ENCODE data around the gene ALDH7A1. TPM values are rescaled to one million over a fixed set of nuclear protein-coding genes. Genes with fewer than 3 reads are reported as not detected.
"Not testable (repeated sequence)": the region's sequence is repeated elsewhere in the genome, so short reads cannot be mapped to it uniquely, and the experiment has no call there.

ALDH7A1 gene
- polyA plus RNA-seq, 3 donors: 141 to 180 (median 150) TPM

GRCh38 chr5:126519223-126519622, 75.8 kb downstream of the ALDH7A1 start:
- DNase-seq (ENCODE audit: extremely low read depth in 1 of 11, low read depth in 9 of 11, low spot score in 4 of 11): not testable (repeated sequence)

GRCh38 chr5:126516852-126517251, 78.2 kb downstream of the ALDH7A1 start:
- DNase-seq (ENCODE audit: extremely low read depth in 1 of 11, low read depth in 9 of 11, low spot score in 4 of 11): no peak

- no peak for DNase-seq (ENCODE audit: extremely low read depth in 1 of 11, low read depth in 9 of 11, low spot score in 4 of 11)
These were observed 78.9 kb downstream of the ALDH7A1 start for GRCh38 chr5:126516133-126516532.

- DNase-seq (ENCODE audit: extremely low read depth in 1 of 11, low read depth in 9 of 11, low spot score in 4 of 11): no peak
These were observed 79.7 kb downstream of the ALDH7A1 start for GRCh38 chr5:126515337-126515736.

- no peak for DNase-seq (ENCODE audit: extremely low read depth in 1 of 11, low read depth in 9 of 11, low spot score in 4 of 11)
These were observed 80.4 kb downstream of the ALDH7A1 start for GRCh38 chr5:126514558-126515141.

- DNase-seq (ENCODE audit: extremely low read depth in 1 of 11, low read depth in 9 of 11, low spot score in 4 of 11): no peak
These were observed 80.9 kb downstream of the ALDH7A1 start for GRCh38 chr5:126514131-126514557.

- no peak for DNase-seq (ENCODE audit: extremely low read depth in 1 of 11, low read depth in 9 of 11, low spot score in 4 of 11)
These were observed 81.3 kb downstream of the ALDH7A1 start for GRCh38 chr5:126513703-126514102.

- no peak for DNase-seq (ENCODE audit: extremely low read depth in 1 of 11, low read depth in 9 of 11, low spot score in 4 of 11)
These were observed 81.7 kb downstream of the ALDH7A1 start for GRCh38 chr5:126513302-126513701.

- no peak for DNase-seq (ENCODE audit: extremely low read depth in 1 of 11, low read depth in 9 of 11, low spot score in 4 of 11)
These were observed 82.6 kb downstream of the ALDH7A1 start for GRCh38 chr5:126512451-126512850.

- no peak for DNase-seq (ENCODE audit: extremely low read depth in 1 of 11, low read depth in 9 of 11, low spot score in 4 of 11)
These were observed 83.1 kb downstream of the ALDH7A1 start for GRCh38 chr5:126511961-126512360.

GRCh38 chr5:126509339-126509738, 85.7 kb downstream of the ALDH7A1 start:
- DNase-seq (ENCODE audit: extremely low read depth in 1 of 11, low read depth in 9 of 11, low spot score in 4 of 11): peak in 1 of 11 donors; percentile 14

GRCh38 chr5:126508962-126509279, 86.1 kb downstream of the ALDH7A1 start:
- no peak for DNase-seq (ENCODE audit: extremely low read depth in 1 of 11, low read depth in 9 of 11, low spot score in 4 of 11)

- no peak for DNase-seq (ENCODE audit: extremely low read depth in 1 of 11, low read depth in 9 of 11, low spot score in 4 of 11)
These were observed 86.6 kb downstream of the ALDH7A1 start for GRCh38 chr5:126508251-126508961.

- DNase-seq (ENCODE audit: extremely low read depth in 1 of 11, low read depth in 9 of 11, low spot score in 4 of 11): no peak
These were observed 88.9 kb downstream of the ALDH7A1 start for GRCh38 chr5:126506079-126506478.

GRCh38 chr5:126503602-126504104, 91.4 kb downstream of the ALDH7A1 start:
- DNase-seq (ENCODE audit: extremely low read depth in 1 of 11, low read depth in 9 of 11, low spot score in 4 of 11): no peak

GRCh38 chr5:126501448-126501847, 93.6 kb downstream of the ALDH7A1 start:
- no peak for DNase-seq (ENCODE audit: extremely low read depth in 1 of 11, low read depth in 9 of 11, low spot score in 4 of 11)

- no peak for DNase-seq (ENCODE audit: extremely low read depth in 1 of 11, low read depth in 9 of 11, low spot score in 4 of 11)
These were observed 95.1 kb downstream of the ALDH7A1 start for GRCh38 chr5:126499853-126500342.

GRCh38 chr5:126499278-126499677, 95.7 kb downstream of the ALDH7A1 start:
- no peak for DNase-seq (ENCODE audit: extremely low read depth in 1 of 11, low read depth in 9 of 11, low spot score in 4 of 11)

- DNase-seq (ENCODE audit: extremely low read depth in 1 of 11, low read depth in 9 of 11, low spot score in 4 of 11): no peak
These were observed 97.5 kb downstream of the ALDH7A1 start for GRCh38 chr5:126497506-126497905.

- DNase-seq (ENCODE audit: extremely low read depth in 1 of 11, low read depth in 9 of 11, low spot score in 4 of 11): no peak
These were observed 100.6 kb downstream of the ALDH7A1 start for GRCh38 chr5:126494393-126494792.

- no peak for DNase-seq (ENCODE audit: extremely low read depth in 1 of 11, low read depth in 9 of 11, low spot score in 4 of 11)
These were observed 102.1 kb downstream of the ALDH7A1 start for GRCh38 chr5:126492939-126493338.

Measured in renal cortex interstitium (tissue), 11 donors.